H1 (cell line): ENCODE data around the gene SPOCK1. TPM values are rescaled to one million over a fixed set of nuclear protein-coding genes. Genes with fewer than 3 reads are reported as not detected.

Source experiments
- CTCF ChIA-PET: fragments of 300-600 bp; sonication (Branson Sonifier 250); formaldehyde crosslinking; loops from one replicate; lab custom pipeline; 2021; ENCODE audit not compliant: partially characterized antibody; lab: Charles Lee
- POLR2A ChIA-PET: fragments of 300-600 bp; sonication (Branson Sonifier 250); formaldehyde crosslinking; loops from one replicate; lab custom pipeline; 2021; ENCODE audit warnings: inconsistent platforms; ENCODE audit not compliant: partially characterized antibody; lab: Charles Lee
- DNase-seq, 2 experiments: peaks; one replicate each; pipeline versions ENCODE4 v3.0.0 to v3.0.0-alpha.2; 2010 to 2022; ENCODE audit warnings: low spot score in 2 of 2, low read depth in 1 of 2, mixed read lengths in 1 of 2
- FAIRE-seq: peaks from 2 replicates; lab custom pipeline; 2011; peaks lifted over from hg19 to GRCh38; lab: Jason Lieb, UNC
- H2AFZ ChIP-seq: 2 replicates; pipeline ENCODE4 v1.8.1; 2012; ENCODE audit warnings: low read length, inconsistent platforms
- H2AK5ac ChIP-seq: 2 replicates; pipeline ENCODE4 v1.6.1; 2013; ENCODE audit warnings: low read depth, low read length
- H2BK120ac ChIP-seq: replicated peaks from 2 replicates; pipeline ENCODE3; 2013; ENCODE audit warnings: low read depth, low read length, inconsistent platforms
- H2BK12ac ChIP-seq: 2 replicates; pipeline ENCODE4 v1.6.1; 2013; ENCODE audit warnings: low read depth, low read length
- H2BK15ac ChIP-seq: 2 replicates; pipeline ENCODE4 v1.6.1; 2013; ENCODE audit warnings: low read length
- H2BK20ac ChIP-seq: 2 replicates; pipeline ENCODE4 v1.6.1; 2013; ENCODE audit warnings: low read length
- H2BK5ac ChIP-seq: 2 replicates; pipeline ENCODE4 v1.6.1; 2013; ENCODE audit warnings: low read depth, low read length
- H3K14ac ChIP-seq: 2 replicates; pipeline ENCODE4 v1.6.1; 2013; ENCODE audit warnings: inconsistent platforms; ENCODE audit not compliant: insufficient read length
- H3K18ac ChIP-seq: 2 replicates; pipeline ENCODE4 v1.6.1; 2013; ENCODE audit warnings: low read length; ENCODE audit errors: extremely low read depth
- H3K23ac ChIP-seq: 2 replicates; pipeline ENCODE4 v1.6.1; 2013; ENCODE audit warnings: inconsistent platforms; ENCODE audit not compliant: insufficient read length
- H3K23me2 ChIP-seq: 2 replicates; pipeline ENCODE4 v1.6.1; 2013; ENCODE audit warnings: low read depth, low read length
- H3K27ac ChIP-seq: 2 replicates; pipeline ENCODE4 v1.6.1; 2011; ENCODE audit warnings: low read depth, low read length, inconsistent platforms
- H3K27me3 ChIP-seq, 4 experiments: replicated peaks in 1 of 4; 1 replicate in 1 of 4; 2 replicates in 3 of 4; pipeline versions ENCODE4 v1.6.1 to v1.8.1; 2011 to 2013; ENCODE audit warnings: low read length in 3 of 4, mild to moderate bottlenecking in 3 of 4, inconsistent platforms in 2 of 4, mixed read lengths in 2 of 4, moderate library complexity in 1 of 4; ENCODE audit not compliant: control insufficient read depth in 3 of 4, insufficient read depth in 3 of 4; ENCODE audit errors: extremely low read depth in 1 of 4
- H3K36me3 ChIP-seq, 4 experiments: 2 replicates each; pipeline versions ENCODE4 v1.6.1 to v1.8.1; 2011 to 2013; ENCODE audit warnings: mild to moderate bottlenecking in 4 of 4, low read length in 3 of 4, moderate library complexity in 2 of 4, control low read depth in 1 of 4, inconsistent platforms in 1 of 4; ENCODE audit not compliant: insufficient read depth in 4 of 4, control insufficient read depth in 2 of 4
- H3K4ac ChIP-seq: replicated peaks from 2 replicates; pipeline ENCODE3; 2013; ENCODE audit warnings: low read length, low read depth, mixed read lengths, inconsistent platforms; ENCODE audit not compliant: insufficient read length
- H3K4me1 ChIP-seq, 4 experiments: replicated peaks in 1 of 4; 1 replicate in 1 of 4; 2 replicates in 3 of 4; pipeline versions ENCODE4 v1.6.1 to v1.8.1; 2011 to 2013; ENCODE audit warnings: low read length in 3 of 4, inconsistent platforms in 2 of 4, mixed read lengths in 1 of 4; ENCODE audit not compliant: insufficient read depth in 4 of 4, control insufficient read depth in 3 of 4
- H3K4me2 ChIP-seq, 2 experiments: 2 replicates each; pipeline versions ENCODE4 v1.6.1 to v1.8.1; 2011 to 2013; ENCODE audit warnings: low read depth in 2 of 2, low read length in 2 of 2, control low read depth in 1 of 2, inconsistent platforms in 1 of 2, mild to moderate bottlenecking in 1 of 2; ENCODE audit not compliant: insufficient read depth in 1 of 2
- H3K4me3 ChIP-seq, 4 experiments: fragments of 200-600, 300-600 bp in 1 of 4; sonication (generic), shearing (Covaris generic), sonication (Bioruptor Twin) in 1 of 4; 2 replicates each; pipeline versions ENCODE4 v1.5.1 to v1.8.1; 2011 to 2016; ENCODE audit warnings: low read length in 4 of 4, low read depth in 3 of 4, control low read depth in 2 of 4, inconsistent platforms in 2 of 4, mild to moderate bottlenecking in 2 of 4, mixed read lengths in 1 of 4, moderate library complexity in 1 of 4; ENCODE audit not compliant: insufficient read depth in 2 of 4; ENCODE audit errors: extremely low read depth in 1 of 4
- H3K56ac ChIP-seq: replicated peaks from 2 replicates; pipeline ENCODE3; 2013; ENCODE audit warnings: low read depth, mild to moderate bottlenecking, mixed read lengths, low read length, inconsistent platforms; ENCODE audit not compliant: insufficient read length
- H3K79me1 ChIP-seq: 2 replicates; pipeline ENCODE4 v1.6.1; 2013; ENCODE audit warnings: low read depth, low read length, control low read depth
- H3K79me2 ChIP-seq, 2 experiments: 2 replicates each; pipeline versions ENCODE4 v1.6.1 to v1.8.1; 2012 to 2013; ENCODE audit warnings: low read length in 2 of 2, mild to moderate bottlenecking in 2 of 2, inconsistent platforms in 1 of 2; ENCODE audit not compliant: insufficient read depth in 2 of 2, control insufficient read depth in 1 of 2
- H3K9ac ChIP-seq, 4 experiments: replicated peaks in 1 of 4; 1 replicate in 1 of 4; 2 replicates in 3 of 4; pipeline versions ENCODE4 v1.6.1 to v1.8.1; 2011 to 2013; ENCODE audit warnings: low read depth in 3 of 4, low read length in 3 of 4, control low read depth in 2 of 4, mild to moderate bottlenecking in 2 of 4, moderate library complexity in 2 of 4, inconsistent platforms in 1 of 4; ENCODE audit errors: extremely low read depth in 1 of 4
- H3K9me3 ChIP-seq, 2 experiments: 2 replicates each; pipeline versions ENCODE4 v1.6.1 to v1.8.1; 2012 to 2013; ENCODE audit warnings: mild to moderate bottlenecking in 2 of 2, moderate library complexity in 2 of 2, control low read depth in 1 of 2, inconsistent platforms in 1 of 2, low read depth in 1 of 2, low read length in 1 of 2, mixed read lengths in 1 of 2; ENCODE audit not compliant: insufficient read depth in 2 of 2
- H4K20me1 ChIP-seq, 2 experiments: replicated peaks in 1 of 2; 2 replicates each; pipeline versions ENCODE3 to v1.8.1; 2011 to 2013; ENCODE audit warnings: inconsistent platforms in 2 of 2, low read length in 2 of 2, mild to moderate bottlenecking in 1 of 2; ENCODE audit not compliant: insufficient read depth in 2 of 2, control insufficient read depth in 1 of 2
- H4K5ac ChIP-seq: 2 replicates; pipeline ENCODE4 v1.6.1; 2013; ENCODE audit warnings: low read length, low read depth, mixed read lengths, inconsistent platforms; ENCODE audit not compliant: insufficient read length
- H4K8ac ChIP-seq: 2 replicates; pipeline ENCODE4 v1.8.0; 2013; ENCODE audit warnings: mild to moderate bottlenecking, moderate library complexity, low read length, inconsistent platforms; ENCODE audit not compliant: insufficient read depth; ENCODE audit errors: extremely low read depth
- H4K91ac ChIP-seq: replicated peaks from 2 replicates; pipeline ENCODE3; 2013; ENCODE audit warnings: low read length, mixed read lengths, inconsistent platforms; ENCODE audit not compliant: insufficient read length
- BCL11A ChIP-seq, 2 experiments: IDR thresholded peaks; one replicate each; pipeline ENCODE4 v1.6.1; 2011; ENCODE audit warnings: low read depth in 2 of 2, low read length in 2 of 2, mild to moderate bottlenecking in 2 of 2
- CREB1 ChIP-seq: IDR thresholded peaks from 2 replicates; pipeline ENCODE4 v1.6.1; 2012; ENCODE audit warnings: inconsistent platforms
- EZH2 ChIP-seq: fragments of 200-600 bp; sonication (generic); IDR thresholded peaks from 2 replicates; pipeline ENCODE4 v1.7.1; 2012; ENCODE audit warnings: low read depth, mild to moderate bottlenecking, moderate library complexity, low read length, inconsistent platforms; ENCODE audit not compliant: severe bottlenecking
- HDAC2 ChIP-seq, 2 experiments: fragments of 300-600 bp in 1 of 2; sonication (generic) in 1 of 2; IDR thresholded peaks; 2 replicates each; pipeline ENCODE4 v1.6.1; 2011 to 2012; ENCODE audit warnings: low read depth in 2 of 2, low read length in 2 of 2, mild to moderate bottlenecking in 2 of 2, moderate library complexity in 2 of 2, borderline replicate concordance in 1 of 2, inconsistent platforms in 1 of 2
- MAX ChIP-seq: IDR thresholded peaks from 2 replicates; pipeline ENCODE4 v1.6.1; 2012; ENCODE audit warnings: inconsistent platforms
- POLR2AphosphoS5 ChIP-seq: IDR thresholded peaks from 2 replicates; pipeline ENCODE4 v1.6.1; 2011; ENCODE audit warnings: low read depth, low read length
- SIX5 ChIP-seq: IDR thresholded peaks from 2 replicates; pipeline ENCODE4 v1.6.1; 2011; ENCODE audit warnings: mild to moderate bottlenecking, low read depth, low read length
- SRF ChIP-seq: IDR thresholded peaks from 2 replicates; pipeline ENCODE4 v1.6.1; 2011; ENCODE audit warnings: mild to moderate bottlenecking, low read depth, low read length, moderate library complexity
- TAF1 ChIP-seq: IDR thresholded peaks from 2 replicates; pipeline ENCODE4 v1.6.1; 2011; ENCODE audit warnings: mild to moderate bottlenecking, low read depth, low read length
- WGBS, 2 experiments: shearing (Covaris generic) in 1 of 2; methylation state at CpG; one replicate each; pipeline versions ENCODE4 v1.1.6 to v1.1.7; 2013 to 2015; ENCODE audit warnings: low lambda C conversion rate in 2 of 2, mixed read lengths in 2 of 2, inconsistent platforms in 1 of 2, low coverage in 1 of 2, missing lambda C conversion rate in 1 of 2; ENCODE audit not compliant: insufficient replicate concordance in 2 of 2, insufficient coverage in 1 of 2, insufficient read length in 1 of 2; ENCODE audit errors: extremely low coverage in 1 of 2, missing lambda C conversion rate in 1 of 2; 5-methylcytosine and 5-hydroxymethylcytosine counted together
- polyA plus RNA-seq, 7 experiments: library from polyadenylated mRNA; depleted of rRNA in 3 of 7; stranded (reverse) in 5 of 7; unstranded in 2 of 7; fragments of >200 nt in 5 of 7; fragments of 200-250 nt in 2 of 7; gene quantifications; 1 replicate in 5 of 7; 2 replicates in 1 of 7; 4 replicates in 1 of 7; pipeline versions ENCODE4 v1.2.1 to v1.2.3, GENCODE V29; 2011 to 2013; ENCODE audit warnings: missing spikeins in 2 of 7, mixed read lengths in 2 of 7
- total RNA-seq: library from RNA; stranded (reverse); fragmentation: NEBNext Ultra II Directional; extraction: Animal tissue kit (Norgen Biotek cat#: 25700); gene quantifications from 2 replicates; pipeline ENCODE4 v1.2.1, GENCODE V29; 2021

Gene SPOCK1
- total and polyA plus RNA-seq, 2 of the 8 experiments (the other 6 are each of a cell fraction or from before 2014, with no cell fraction given), result 6.9 to 18.1 TPM

- Histone ChIP-seq H3K36me3 (no peaks in the 10 kb centered on the region), H3K9me3 (no peaks in the 10 kb centered on the region), H3K14ac (no peak overlapping the region), H2BK20ac (no peak overlapping the region), H3K27me3 (no peaks in the 10 kb centered on the region), H3K23me2 (no peaks in the 10 kb centered on the region), H4K5ac (no peak overlapping the region), H2BK15ac (no peak overlapping the region), H2AFZ (no peak overlapping the region), H4K20me1 (no peaks in the 10 kb centered on the region), H3K4me3 (no peak overlapping the region), H3K23ac (no peak overlapping the region), H3K4ac (no peak overlapping the region), H3K56ac (no peak overlapping the region), H2BK5ac (no peak overlapping the region), H2AK5ac (no peak overlapping the region), H4K91ac (no peak overlapping the region), H3K9ac (no peak overlapping the region), H3K4me1 (no peaks in the 10 kb centered on the region), H2BK120ac (no peak overlapping the region), H3K27ac (no peak overlapping the region), H4K8ac (no peak overlapping the region), H3K79me2 (no peaks in the 10 kb centered on the region), H2BK12ac (no peak overlapping the region), H3K4me2 (no peak overlapping the region), H3K79me1 (no peaks in the 10 kb centered on the region), H3K18ac (no peak overlapping the region)
- TF ChIP-seq SIX5 (no peak), POLR2AphosphoS5 (no peak), SRF (no peak), CREB1 (no peak), BCL11A (IDR thresholded peaks at IDR 0.05; ENCODE audit: low read depth in 2 of 2, low read length in 2 of 2) (no peak), TAF1 (no peak), MAX (no peak), EZH2 (no peak), HDAC2 (IDR thresholded peaks at IDR 0.05; ENCODE audit: borderline replicate concordance in 1 of 2, low read depth in 2 of 2, low read length in 2 of 2) (no peak)
- DNase-seq (no peak), FAIRE-seq (no peak)
- WGBS, 2 experiments, result 84% methylated on average over 3 of the region's 3 CpGs; no CpG with 5 or more reads in 1 of the 2 experiments
- ChIA-PET CTCF (interaction anchor here (0.9 to 3.4 kb wide), 10 partner anchors 9 to 97 kb away, joined by 3 to 13 read pairs (median 5); no protein-coding TSS in a partner anchor), POLR2A (interaction anchor here (1.4 kb wide), 1 partner anchor 11 kb away, joined by 4 read pairs; no protein-coding TSS in a partner anchor)
Measured at GRCh38 chr5:137365126-137365865, 133.8 kb downstream of the SPOCK1 start.
